ENCODE data around the gene S100A11.

DNA sequence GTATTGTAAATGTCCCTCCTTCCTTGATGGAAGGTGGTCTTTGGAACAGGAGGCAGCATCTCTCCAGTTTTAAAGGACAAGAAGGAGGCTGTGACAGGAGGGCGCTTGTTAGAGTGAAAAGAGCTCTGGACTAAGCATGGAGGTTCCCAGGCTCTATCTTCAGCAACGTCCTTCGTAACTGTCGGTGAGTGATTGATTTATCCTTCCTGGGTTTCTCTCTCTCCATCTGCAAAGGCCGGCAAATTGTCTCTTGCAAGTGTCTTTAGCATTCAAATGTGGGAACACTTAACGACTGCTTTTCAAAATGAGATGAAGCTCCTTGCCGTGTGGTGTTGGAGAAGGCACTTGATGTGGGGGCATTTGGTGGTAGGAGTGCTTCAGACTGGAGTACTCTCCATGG is 15.2 kb downstream of the S100A11 start:
- no peak for TF ChIP-seq POLR2A (IDR thresholded peaks at IDR 0.05; ENCODE audit: low read depth, low read length)
- TF ChIP-seq POLR2AphosphoS5 (IDR thresholded peaks at IDR 0.05; ENCODE audit: low read depth, low read length): no peak
- no peak for TF ChIP-seq TAF1 (IDR thresholded peaks at IDR 0.05; ENCODE audit: borderline replicate concordance, low read depth, low read length)

Measured in GM12892 (cell line).